Bone marrow (tissue), 2 donors: ENCODE data around the gene IKZF1.

Source experiments
- DNase-seq, 2 donors: peaks; one replicate each; lab custom pipeline; 2025; lab: John Stamatoyannopoulos, UW

IKZF1 gene

DNA sequence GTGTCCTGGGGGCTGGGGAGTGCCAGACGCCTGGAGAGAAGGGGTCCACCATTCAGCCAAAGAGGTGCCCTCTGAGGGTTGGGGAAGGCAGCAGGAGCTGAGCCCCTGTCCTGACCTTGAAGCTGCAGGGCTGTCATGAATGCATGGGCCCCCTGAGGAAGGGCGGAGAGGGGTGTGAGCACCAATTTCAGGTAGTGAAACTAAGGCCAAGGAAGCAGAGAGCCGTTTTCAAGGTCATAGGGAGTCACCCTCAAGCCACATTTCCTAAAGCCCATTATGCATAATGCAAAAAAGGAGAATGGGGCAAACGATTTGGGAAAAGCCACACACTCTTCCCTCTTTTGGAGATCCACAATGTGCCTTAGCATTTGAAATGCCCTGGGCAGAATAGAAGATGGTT lies 108.5 kb downstream of the IKZF1 start:
- DNase-seq = no peak

DNA sequence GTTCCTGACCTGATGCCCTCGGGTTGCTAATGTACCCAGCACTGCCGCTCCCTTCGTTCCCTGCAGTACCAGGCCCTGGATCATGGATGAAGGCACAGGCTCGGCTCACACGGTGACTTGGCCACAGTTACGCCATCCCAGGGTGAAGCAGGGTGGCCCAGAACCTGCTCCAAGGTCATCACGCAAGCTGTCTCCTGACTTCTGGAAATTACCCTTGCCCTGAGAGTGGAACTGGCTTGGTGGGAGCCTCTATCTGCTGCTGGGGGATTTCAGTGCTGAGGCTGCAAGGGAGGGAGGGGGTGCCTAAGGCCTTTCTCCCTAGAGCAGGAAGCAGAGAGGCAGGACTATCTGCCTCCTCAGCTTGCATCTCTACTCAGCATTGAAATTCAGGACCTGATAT lies 109.0 kb downstream of the IKZF1 start:
- no peak for DNase-seq

DNA sequence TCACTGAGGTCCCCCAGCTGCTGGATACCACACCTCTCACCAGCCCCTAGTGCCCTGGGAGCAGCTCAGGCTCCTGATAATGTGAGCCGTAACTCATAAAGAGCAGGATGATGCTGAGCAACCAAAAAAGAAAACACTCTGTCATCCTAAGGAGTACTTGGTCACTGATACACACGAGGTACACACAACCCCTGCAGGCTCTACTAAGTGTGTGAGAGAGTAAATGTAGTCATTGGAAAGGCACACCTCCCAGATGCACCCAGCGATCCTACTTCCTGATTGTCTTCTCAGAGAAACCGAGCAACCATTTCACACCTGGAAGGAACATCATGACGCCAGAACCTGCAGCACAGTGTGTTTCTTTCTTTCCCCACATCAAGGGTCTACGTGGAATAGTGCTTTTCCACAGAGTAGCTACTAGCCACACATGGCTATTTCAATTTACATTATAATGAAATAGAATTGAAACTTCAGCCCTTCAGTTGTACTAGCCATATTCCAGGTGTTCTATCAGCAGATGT lies 111.4 kb downstream of the IKZF1 start:
- DNase-seq = no peak

DNA sequence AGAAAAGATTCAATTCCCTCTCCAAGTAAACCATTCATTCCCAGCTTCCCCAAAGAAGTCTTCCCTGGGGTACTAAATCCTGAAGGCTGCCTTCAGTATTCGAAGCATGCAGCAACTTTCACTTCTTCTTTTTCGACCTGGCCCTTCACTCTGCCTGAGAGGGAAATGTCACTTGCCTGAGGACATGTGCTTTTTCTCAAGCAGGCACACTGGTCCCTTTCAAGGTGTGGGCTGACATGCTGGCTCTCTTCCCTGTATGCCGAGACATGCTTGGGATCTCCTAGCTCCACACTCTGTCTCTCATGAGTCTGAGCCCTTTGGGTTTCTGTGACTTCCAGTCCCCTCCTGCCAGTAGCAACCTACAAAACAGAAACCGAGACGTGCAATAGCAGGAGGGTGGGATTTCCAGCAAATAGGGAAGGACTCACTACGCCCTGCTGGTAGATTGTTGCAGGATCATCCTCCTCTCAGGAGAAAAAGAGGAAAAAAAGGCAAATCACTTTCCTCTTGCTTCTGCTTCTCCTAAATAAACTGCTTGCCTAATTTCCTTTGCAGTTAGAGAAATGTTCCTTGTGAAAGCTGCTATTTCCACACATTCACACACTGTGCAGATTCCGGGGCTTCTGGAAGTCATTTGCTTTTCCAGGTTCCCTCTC lies 112.1 kb downstream of the IKZF1 start:
- DNase-seq = peak in 1 of 2 donors; percentile 62

DNA sequence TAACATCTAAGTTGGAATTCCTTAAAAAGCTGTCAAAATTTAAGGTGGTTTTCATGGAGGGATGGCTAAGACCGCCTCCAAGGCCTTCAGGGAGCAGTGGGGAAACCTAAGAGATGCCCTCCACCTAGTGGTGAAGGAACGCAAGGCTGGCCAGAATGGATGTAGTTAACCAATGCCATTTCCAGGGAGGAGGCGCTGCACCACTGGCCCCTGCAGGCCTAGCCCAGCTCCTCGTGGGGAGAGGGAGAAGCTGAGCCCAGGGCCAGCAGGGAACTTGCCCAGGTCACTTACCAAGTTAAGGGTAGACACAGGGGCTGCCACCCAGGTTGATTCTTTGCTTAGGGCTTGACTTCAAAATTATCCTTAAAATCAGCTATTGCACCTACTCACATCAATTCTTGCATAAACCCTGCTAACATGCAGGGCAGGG lies 113.6 kb downstream of the IKZF1 start:
- peak; percentile 27 to 70 for DNase-seq

DNA sequence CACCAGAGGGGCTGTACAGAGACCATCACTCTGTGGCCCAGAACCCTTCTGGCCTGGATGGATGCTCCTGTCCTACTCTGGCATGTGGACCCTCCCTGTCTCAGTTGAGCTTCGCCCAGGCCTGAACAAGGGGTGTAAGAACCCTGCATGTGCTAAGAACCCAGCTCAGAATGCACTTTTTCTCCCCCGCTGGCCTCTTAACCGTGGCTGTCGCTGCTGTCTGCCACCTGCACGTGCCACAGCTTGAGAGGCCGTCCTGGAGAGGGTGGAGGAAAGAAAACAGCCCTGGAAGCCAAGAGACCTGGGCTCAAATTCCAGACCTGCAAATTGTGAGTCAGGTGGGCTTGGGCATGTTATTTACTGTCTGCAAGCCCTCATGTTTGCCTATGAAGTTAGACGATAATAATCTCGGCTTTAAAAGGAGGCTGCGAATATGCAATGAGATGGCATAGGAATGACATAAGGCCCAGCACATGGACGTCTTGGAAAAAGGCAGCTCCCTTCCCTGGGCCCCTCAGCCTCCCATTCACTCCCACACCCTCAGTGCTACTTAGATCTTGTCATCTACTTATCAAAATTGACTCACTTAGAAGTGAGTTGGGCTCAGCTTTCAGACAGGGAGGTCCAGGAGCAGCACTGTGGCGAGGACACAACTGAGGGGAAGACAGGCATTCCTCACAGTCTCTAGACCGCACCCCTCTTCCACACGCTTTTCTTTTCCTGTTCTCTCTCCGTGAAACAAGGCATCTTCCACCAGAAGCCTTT lies 114.2 kb downstream of the IKZF1 start:
- no peak for DNase-seq

DNA sequence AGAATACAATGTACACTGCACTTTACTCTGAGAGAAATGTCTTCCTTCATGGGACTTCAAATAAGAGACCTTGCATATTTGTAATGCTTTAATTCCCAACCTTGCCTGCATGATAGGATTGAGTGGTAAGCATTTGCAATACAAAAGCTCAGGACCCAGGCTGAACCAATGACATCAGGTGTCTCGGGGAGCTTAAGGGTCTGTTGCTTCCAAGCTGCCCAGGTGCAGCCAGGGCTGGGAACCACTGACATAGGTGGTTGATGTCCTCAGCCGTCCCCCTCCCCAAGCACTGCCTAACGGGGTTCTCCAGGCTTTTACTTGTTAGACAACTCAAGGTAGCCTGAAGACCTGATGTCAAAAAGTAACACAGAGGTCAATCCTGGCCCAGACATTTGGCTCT lies 116.5 kb downstream of the IKZF1 start:
- no peak for DNase-seq

DNA sequence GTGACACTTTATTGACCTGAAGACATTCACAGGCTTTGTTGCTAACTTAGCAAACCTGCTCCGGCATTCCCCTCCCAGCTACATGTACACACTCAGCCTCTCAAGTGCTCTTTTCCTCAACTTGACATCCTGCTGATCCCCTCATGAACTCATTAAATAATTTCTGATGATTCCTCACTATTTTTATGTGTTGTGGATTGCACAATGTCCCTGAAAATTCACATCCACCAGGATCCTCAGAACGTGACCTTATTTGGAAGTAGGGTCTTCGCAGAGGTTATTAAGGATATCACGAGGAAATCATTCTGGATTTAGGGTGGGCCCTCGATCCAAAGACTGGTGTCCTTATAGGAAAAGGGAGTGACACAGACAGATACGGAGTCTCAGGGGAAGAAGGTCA lies 118.3 kb downstream of the IKZF1 start:
- DNase-seq = no peak

DNA sequence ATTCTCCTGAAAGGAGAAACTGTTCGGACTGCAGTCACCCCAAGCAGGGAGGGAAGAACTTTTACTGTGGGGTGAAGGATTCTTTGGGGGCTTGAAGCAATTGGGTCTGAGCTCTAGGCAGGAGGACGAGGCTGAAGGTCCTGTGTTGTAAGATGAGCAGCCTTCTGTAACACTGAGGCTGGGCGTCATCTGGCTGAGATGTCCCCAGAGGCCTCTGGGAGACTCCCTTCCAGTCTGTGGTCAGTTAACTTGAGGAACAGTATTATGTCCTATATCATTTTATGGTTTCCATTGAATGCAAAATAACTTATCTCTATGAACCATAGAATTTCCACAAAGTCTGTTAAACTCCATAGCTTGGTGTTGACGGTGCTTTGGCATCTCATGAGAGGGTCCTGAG lies 119.3 kb downstream of the IKZF1 start:
- DNase-seq = no peak

DNA sequence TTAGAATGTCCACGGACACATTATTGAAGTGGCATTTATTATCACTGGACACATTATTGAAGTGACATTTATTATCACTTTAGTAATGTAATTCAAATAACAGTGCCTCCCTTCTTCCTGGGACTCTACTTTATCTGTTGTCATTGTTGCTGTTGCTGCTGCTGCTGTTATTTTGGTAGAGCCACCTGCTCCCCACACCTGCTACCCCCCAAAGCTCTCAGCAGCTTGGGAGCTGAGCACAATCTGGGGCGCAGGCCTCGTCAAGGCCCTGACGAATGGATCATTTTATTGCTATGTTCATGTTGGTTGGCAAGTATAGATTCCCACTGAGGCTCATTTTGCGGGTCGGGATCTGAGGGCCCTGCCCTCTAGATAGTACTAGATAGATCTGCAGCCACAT lies 120.8 kb downstream of the IKZF1 start:
- DNase-seq = no peak

DNA sequence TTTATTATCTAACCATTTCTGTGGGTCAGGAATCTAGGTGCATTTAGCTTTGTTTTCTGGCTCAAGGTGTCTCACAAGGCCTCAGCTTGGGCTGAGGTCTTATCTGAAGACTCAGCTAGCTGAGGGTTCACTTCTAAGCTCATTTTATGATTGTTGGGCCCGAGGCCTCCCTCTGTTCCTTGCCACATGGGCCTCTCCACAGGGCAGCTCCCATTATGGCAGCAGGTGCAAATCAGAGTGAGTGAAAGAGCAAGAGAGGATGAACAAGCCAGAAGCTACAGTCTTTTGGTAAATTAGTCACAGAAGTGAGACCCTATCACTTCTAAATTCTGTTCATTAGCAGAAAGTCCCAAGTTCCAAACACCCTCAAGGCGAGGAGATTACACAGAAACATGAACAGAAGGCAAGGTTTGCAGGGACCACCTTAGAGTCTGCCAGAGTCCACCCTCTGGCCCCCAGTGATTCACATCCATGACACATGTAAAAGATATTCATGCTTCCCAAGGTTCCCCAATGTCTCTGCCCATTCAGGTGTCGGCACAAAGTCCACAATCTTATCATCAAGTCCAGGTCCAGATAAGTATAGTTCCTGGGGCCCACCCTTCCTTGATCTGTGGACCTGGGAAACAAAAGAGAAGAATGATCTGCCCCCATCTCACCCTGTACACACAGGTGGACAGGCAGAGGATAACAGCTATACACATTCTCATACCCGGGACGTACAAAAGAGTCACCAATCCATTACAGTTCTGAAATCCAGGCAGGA lies 121.9 kb downstream of the IKZF1 start:
- DNase-seq = no peak

DNA sequence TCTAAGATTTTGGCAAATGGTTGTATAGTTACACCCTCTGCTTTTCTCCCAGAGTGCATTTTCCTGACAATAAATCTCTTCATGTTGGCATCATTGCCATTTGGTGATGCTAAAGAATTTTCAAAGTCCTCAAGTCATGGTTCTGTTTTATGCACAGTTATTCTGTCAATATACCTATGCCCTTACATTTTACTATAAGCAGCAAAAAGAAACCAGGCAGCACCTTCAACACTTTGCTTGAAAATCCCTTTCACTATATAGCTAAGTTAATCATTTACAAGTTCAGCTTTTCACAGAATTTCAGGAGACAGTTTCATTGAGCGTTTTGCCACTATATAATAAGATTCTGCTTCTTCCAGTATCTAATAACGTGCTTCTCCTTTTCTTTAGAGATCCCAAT lies 123.0 kb downstream of the IKZF1 start:
- DNase-seq = no peak

DNA sequence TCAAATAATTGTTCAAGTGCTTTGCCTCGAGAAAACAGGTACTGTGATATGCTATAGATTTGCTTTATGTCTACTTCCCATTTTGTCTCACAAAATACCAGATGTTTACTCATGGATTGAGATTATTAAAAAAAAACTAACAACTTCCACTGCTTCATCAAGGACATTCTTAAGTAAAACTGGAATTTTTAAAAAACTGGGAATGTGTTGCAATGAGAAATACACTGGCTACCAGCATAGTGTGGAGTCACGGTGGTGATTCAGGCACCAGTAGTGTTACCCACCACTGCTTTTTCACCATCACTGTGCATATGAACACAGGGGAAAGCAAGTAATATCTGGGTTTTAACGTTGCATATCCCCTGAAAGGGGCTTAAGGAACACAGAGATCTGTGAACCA lies 124.4 kb downstream of the IKZF1 start:
- DNase-seq = no peak

DNA sequence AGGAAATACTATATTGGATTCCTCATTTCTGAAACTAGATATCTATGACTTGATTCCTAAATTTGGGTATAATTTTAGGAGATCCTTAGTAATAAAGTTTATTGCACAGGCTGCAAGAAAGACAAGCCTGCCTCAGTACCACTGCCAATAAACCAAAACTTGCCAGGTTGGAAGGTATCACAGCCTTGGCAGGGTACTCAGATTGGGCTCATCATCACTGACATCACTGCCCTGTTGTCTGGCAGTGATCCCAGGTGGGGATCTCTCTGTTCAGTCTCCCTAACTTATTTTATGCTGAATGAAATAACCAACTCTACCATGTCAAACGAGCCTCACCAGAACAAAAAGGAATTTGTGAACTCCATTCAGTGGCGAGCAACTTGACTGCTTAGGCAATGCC lies 126.8 kb downstream of the IKZF1 start:
- no peak for DNase-seq

DNA sequence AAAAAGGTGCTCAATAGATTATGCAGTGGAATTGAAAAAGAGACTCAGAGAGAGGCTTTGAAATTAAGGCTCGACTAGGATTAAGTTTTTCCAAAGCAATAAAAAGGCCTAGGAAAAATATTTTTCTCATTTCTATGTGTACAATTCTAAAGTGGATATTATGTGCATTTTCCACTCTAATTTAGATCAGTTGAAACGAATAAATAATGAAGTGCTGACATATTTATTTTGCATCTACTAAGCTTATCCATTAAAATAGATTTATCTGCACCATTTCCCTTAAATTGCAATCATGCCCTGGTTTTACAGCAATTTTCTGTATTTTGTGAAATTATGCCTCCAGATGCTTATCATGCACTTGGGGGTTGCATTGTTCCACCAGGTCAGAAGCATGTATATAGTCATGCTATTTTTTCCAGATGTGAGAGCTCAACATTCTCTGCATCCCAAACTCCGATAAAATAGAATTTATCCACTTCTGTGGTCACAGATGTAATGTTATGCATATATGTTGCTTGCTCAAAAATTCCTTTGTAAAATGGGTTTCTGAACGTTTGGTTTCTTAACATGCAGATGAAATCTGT lies 127.3 kb downstream of the IKZF1 start:
- no peak for DNase-seq

DNA sequence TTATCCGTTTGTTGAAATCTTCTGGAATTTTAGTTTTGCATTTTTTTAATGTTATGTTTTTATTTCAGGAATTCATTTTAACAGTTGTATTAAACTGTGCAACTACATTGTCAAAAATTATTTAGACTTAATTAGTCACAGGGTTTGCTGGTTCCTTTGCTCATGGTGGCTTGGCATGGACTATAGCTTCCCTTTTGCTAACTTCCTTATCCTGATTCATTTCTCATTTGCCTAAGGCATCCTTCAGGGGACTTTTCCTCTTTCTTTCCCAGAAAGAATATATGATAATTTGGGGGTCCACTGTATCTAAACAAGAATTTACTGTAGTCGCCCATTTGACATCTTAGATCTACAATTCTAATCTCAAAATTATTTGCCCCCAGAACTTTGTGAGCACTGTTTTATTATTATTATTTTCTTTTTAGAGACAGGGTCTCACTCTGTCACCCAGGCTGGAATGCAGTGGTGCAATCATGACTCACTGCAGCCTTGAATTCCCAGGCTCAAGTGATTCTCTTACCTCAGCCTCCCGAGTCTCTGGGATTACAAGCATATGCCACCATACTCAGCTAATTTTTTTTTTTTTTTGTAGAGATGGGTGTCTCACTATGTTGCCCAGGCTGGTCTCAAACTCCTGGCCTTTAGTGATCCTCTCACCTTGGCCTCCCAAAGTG lies 131.8 kb downstream of the IKZF1 start:
- DNase-seq = peak in 1 of 2 donors; percentile 6

DNA sequence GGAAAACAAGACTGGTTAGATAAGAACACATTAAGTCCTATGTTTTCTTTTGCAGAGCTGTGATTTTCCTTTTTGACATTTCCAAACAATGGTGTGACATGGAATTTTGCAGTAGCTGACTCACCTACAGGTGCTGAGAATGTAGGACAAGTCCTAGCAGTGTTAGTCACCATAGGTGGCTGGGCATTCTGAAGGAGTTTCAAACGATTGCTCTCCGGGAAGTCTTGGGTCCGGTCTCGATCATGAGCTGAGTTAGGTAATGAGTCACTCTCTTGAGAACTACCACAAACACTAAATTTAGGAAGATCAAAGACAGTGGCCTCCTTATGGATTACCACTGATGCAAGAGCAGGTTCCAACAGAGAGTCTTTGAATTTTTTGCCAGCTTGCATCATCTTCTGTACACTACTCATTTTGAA lies 142.0 kb downstream of the IKZF1 start:
- DNase-seq = no peak

DNA sequence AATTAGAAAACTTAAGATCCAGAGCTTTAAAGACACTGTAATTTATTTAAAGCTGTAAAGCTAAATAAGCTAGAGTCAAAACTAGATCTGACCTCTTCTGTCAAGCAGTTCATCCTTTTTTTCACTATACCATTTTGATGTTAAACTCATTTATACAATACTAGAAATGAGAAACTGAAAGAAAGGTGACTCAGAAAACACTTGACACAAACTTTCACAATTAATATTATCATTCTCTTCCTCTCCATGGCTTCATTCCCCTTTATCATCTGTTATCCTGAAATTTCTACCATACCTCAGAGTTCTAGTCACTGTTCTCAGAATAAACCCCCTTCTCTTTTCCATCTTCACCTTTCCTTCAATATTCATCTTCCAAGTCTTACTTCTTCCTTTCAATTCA lies 144.3 kb downstream of the IKZF1 start:
- DNase-seq = no peak

DNA sequence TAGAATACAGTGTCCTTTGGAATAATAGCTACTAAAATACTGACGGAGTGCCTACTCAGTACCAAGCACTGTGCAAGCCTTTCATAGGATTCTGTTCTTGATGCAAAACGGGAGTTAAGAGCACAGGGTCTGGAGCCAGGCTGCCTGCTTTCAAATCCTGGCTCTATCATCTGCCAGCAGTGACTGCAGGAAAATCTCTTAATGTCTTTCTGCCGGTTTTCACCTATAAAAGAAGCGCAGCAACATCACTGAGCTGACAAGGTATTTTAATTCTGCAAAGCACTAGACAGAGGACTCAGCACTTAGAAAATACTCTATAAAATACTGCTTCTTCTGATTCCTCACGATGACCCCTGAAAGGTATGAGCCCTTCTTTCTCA lies 145.0 kb downstream of the IKZF1 start:
- no peak for DNase-seq

DNA sequence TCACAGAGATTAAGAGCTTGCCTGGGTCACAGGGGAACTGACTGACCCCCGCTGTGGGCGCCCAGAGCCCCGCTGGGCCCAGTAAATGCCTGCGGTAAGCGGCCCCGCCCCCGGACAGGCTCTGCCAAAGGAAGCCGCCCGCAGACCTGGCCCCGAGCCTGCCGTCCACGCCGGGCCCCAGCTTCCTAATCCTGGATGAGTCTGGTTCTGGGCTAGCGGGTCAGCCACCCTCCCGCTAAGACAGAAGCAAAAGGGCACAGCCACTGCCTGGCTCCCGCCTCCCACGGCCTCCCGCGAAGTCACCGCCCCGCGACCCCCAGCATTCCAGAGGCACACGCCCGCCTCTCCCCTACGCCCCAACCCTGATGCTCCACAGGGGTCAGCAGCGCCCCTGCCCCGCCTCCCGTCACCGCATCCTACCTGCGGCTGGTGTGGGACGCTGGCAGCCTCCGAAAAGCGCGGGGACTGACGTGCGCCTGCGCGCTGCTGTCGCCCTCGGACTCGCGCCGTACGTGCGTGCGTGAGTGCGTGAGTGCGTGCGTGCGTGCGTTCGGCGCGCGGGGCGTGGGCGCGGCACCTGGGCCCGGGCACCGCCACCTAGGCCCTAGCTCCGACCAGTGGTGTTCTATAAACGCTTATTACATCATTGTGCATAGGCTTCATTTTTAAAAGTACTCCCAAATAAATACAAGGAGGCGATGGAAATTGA lies 145.5 kb downstream of the IKZF1 start, which contains the start of gene FIGNL1:
TSS of gene FIGNL1 (minus strand) at position 470 of the 709 bp plus-strand sequence. CDS start 3,063 bp downstream, outside the sequence.
- peak in 1 of 2 donors; percentile 45 for DNase-seq

DNA sequence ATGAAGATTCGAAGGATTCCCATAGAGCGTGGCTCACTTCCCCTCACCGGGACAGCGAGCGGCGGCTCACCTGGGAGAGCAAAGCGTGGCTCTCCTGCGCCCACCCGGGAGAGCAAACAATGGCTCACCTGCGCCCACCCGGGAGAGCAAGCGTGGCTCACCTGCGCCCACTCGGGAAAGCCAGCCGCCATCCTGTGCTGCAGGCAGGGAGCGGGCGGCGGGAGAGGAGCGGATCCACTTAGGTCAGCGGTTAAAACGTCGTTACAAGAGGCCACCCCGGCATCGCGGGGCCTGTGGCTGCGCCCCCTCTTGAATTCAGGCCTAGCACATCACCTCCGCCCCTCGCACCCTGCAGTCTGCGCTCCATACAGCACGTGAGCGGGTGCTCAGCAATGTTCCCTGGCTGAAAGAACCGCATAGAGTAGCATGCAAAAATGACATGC lies 146.1 kb downstream of the IKZF1 start:
- DNase-seq = no peak
